ENCODE results near the gene LCP2. TPM values are rescaled to one million over a fixed set of nuclear protein-coding genes. Genes with fewer than 3 reads are reported as not detected.
A peak's percentile ranks its signal among the peaks of the same experiment; 100 is the strongest.

Gene LCP2
- total RNA-seq, 1 donor from 2014 or later = 0.09 TPM

- Mint-ChIP-seq H3K9me3 (ENCODE audit: unreplicated experiment) (peaks cover 4% of the 10 kb centered on the region), H3K4me1 (ENCODE audit: low read depth, unreplicated experiment) (peaks cover 7% of the 10 kb centered on the region), H3K36me3 (ENCODE audit: low read depth, unreplicated experiment) (no peaks in the 10 kb centered on the region), H3K27ac (ENCODE audit: unreplicated experiment) (no peak overlapping the region), H3K27me3 (ENCODE audit: low read depth, unreplicated experiment) (peaks cover 4% of the 10 kb centered on the region), H3K4me3 (ENCODE audit: unreplicated experiment) (no peak overlapping the region)
- Histone ChIP-seq H3K27ac (ENCODE audit: low read depth, low read length) (no peak overlapping the region), H3K9ac (ENCODE audit: low read length) (no peak overlapping the region), H3K27me3 (ENCODE audit: insufficient read depth, low read length) (no peaks in the 10 kb centered on the region), H3K36me3 (ENCODE audit: insufficient read depth, low read length) (no peaks in the 10 kb centered on the region), H3K79me2 (ENCODE audit: insufficient read depth, low read length) (no peaks in the 10 kb centered on the region), H3K9me3 (ENCODE audit: insufficient read depth, low read depth, low read length) (no peaks in the 10 kb centered on the region), H2AFZ (ENCODE audit: low read depth, low read length) (no peak overlapping the region), H3K4me1 (ENCODE audit: insufficient read depth, low read length) (peaks cover 15% of the 10 kb centered on the region), H3K4me2 (ENCODE audit: low read length) (no peak overlapping the region), H3K4me3 (ENCODE audit: insufficient read depth, low read depth, low read length) (no peak overlapping the region), H4K20me1 (ENCODE audit: insufficient read depth, low read length) (no peaks in the 10 kb centered on the region)
- no peak for TF ChIP-seq EZH2 (IDR thresholded peaks at IDR 0.05; ENCODE audit: insufficient read depth, low read length)
- TF ChIP-seq, protein P1, sequence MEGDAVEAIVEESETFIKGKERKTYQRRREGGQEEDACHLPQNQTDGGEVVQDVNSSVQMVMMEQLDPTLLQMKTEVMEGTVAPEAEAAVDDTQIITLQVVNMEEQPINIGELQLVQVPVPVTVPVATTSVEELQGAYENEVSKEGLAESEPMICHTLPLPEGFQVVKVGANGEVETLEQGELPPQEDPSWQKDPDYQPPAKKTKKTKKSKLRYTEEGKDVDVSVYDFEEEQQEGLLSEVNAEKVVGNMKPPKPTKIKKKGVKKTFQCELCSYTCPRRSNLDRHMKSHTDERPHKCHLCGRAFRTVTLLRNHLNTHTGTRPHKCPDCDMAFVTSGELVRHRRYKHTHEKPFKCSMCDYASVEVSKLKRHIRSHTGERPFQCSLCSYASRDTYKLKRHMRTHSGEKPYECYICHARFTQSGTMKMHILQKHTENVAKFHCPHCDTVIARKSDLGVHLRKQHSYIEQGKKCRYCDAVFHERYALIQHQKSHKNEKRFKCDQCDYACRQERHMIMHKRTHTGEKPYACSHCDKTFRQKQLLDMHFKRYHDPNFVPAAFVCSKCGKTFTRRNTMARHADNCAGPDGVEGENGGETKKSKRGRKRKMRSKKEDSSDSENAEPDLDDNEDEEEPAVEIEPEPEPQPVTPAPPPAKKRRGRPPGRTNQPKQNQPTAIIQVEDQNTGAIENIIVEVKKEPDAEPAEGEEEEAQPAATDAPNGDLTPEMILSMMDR (IDR thresholded peaks at IDR 0.05; ENCODE audit: insufficient read depth, low read depth, low read length) = no peak
- DNase-seq (ENCODE audit: low read depth) (no peak), FAIRE-seq (no peak)
Measured at GRCh38 chr5:170217831-170218230, 79.7 kb downstream of the LCP2 start.

GRCh38 chr5:170216257-170216864, 81.2 kb downstream of the LCP2 start:
- no peak for FAIRE-seq
- TF ChIP-seq, protein P1 (IDR thresholded peaks at IDR 0.05; ENCODE audit: insufficient read depth, low read depth, low read length) = peak; percentile 75
- no peak for TF ChIP-seq EZH2 (IDR thresholded peaks at IDR 0.05; ENCODE audit: insufficient read depth, low read length)

GRCh38 chr5:170211575-170212334, 85.8 kb downstream of the LCP2 start:
- Histone ChIP-seq H3K4me1 (ENCODE audit: insufficient read depth, low read length) (no peaks in the 10 kb centered on the region), H3K9ac (ENCODE audit: low read length) (no peak overlapping the region), H3K4me2 (ENCODE audit: low read length) (no peak overlapping the region), H4K20me1 (ENCODE audit: insufficient read depth, low read length) (no peaks in the 10 kb centered on the region), H3K27ac (ENCODE audit: low read depth, low read length) (no peak overlapping the region), H2AFZ (ENCODE audit: low read depth, low read length) (no peak overlapping the region), H3K36me3 (ENCODE audit: insufficient read depth, low read length) (no peaks in the 10 kb centered on the region), H3K4me3 (ENCODE audit: insufficient read depth, low read depth, low read length) (no peak overlapping the region), H3K79me2 (ENCODE audit: insufficient read depth, low read length) (no peaks in the 10 kb centered on the region), H3K27me3 (ENCODE audit: insufficient read depth, low read length) (no peaks in the 10 kb centered on the region), H3K9me3 (ENCODE audit: insufficient read depth, low read depth, low read length) (no peaks in the 10 kb centered on the region)
- no peaks in the 10 kb centered on the region for H3K36me3 Mint-ChIP-seq (ENCODE audit: low read depth, unreplicated experiment)
- TF ChIP-seq, protein P1 (IDR thresholded peaks at IDR 0.05; ENCODE audit: insufficient read depth, low read depth, low read length) = no peak
- no peak for TF ChIP-seq EZH2 (IDR thresholded peaks at IDR 0.05; ENCODE audit: insufficient read depth, low read length)
- DNase-seq (ENCODE audit: low read depth) (no peak), FAIRE-seq (no peak)
- H3K4me3 Mint-ChIP-seq (ENCODE audit: unreplicated experiment) = no peak overlapping the region
- no peak overlapping the region for H3K27ac Mint-ChIP-seq (ENCODE audit: unreplicated experiment)
- no peaks in the 10 kb centered on the region for H3K4me1 Mint-ChIP-seq (ENCODE audit: low read depth, unreplicated experiment)
- peaks cover 4% of the 10 kb centered on the region for H3K9me3 Mint-ChIP-seq (ENCODE audit: unreplicated experiment)
- peaks cover 4% of the 10 kb centered on the region for H3K27me3 Mint-ChIP-seq (ENCODE audit: low read depth, unreplicated experiment)

More at GRCh38 chr5:170216257-170216864, 81.2 kb downstream of the LCP2 start:
- no peak overlapping the region for H3K27ac ChIP-seq (ENCODE audit: low read depth, low read length)
- no peak overlapping the region for H2AFZ ChIP-seq (ENCODE audit: low read depth, low read length)
- peaks cover 7% of the 10 kb centered on the region for H3K4me1 Mint-ChIP-seq (ENCODE audit: low read depth, unreplicated experiment)
- H3K79me2 ChIP-seq (ENCODE audit: insufficient read depth, low read length) = no peaks in the 10 kb centered on the region
- H3K9me3 ChIP-seq (ENCODE audit: insufficient read depth, low read depth, low read length) = no peaks in the 10 kb centered on the region
- H3K27me3 ChIP-seq (ENCODE audit: insufficient read depth, low read length) = no peaks in the 10 kb centered on the region
- no peaks in the 10 kb centered on the region for H3K36me3 Mint-ChIP-seq (ENCODE audit: low read depth, unreplicated experiment)
- DNase-seq (ENCODE audit: low read depth) = peak; percentile 35
- H3K27me3 Mint-ChIP-seq (ENCODE audit: low read depth, unreplicated experiment) = peaks cover 4% of the 10 kb centered on the region
- H3K4me2 ChIP-seq (ENCODE audit: low read length) = no peak overlapping the region
- peaks cover 14% of the 10 kb centered on the region for H3K4me1 ChIP-seq (ENCODE audit: insufficient read depth, low read length)
- H4K20me1 ChIP-seq (ENCODE audit: insufficient read depth, low read length) = no peaks in the 10 kb centered on the region
- no peak overlapping the region for H3K4me3 ChIP-seq (ENCODE audit: insufficient read depth, low read depth, low read length)
- no peak overlapping the region for H3K9ac ChIP-seq (ENCODE audit: low read length)
- peaks cover 4% of the 10 kb centered on the region for H3K9me3 Mint-ChIP-seq (ENCODE audit: unreplicated experiment)
- H3K4me3 Mint-ChIP-seq (ENCODE audit: unreplicated experiment) = no peak overlapping the region
- no peak overlapping the region for H3K27ac Mint-ChIP-seq (ENCODE audit: unreplicated experiment)
- H3K36me3 ChIP-seq (ENCODE audit: insufficient read depth, low read length) = no peaks in the 10 kb centered on the region
